SU-DHL-6 (cell line): ENCODE measurements around the gene MRFAP1.

Source experiments
- EZH2phosphoT487 ChIP-seq: fragments of 200-600 bp; sonication (generic), shearing (Covaris generic); conservative IDR thresholded peaks from 2 replicates; pipeline ENCODE4 v1.6.1; 2018; ENCODE audit warnings: mild to moderate bottlenecking, antibody characterized with exemption, low read length, moderate library complexity, mixed read lengths
- TF ChIP-seq, protein P1 (sequence below): fragments of 200-600 bp; sonication (generic); IDR thresholded peaks from one replicate; pipeline ENCODE4 v1.5.1; 2017; ENCODE audit warnings: antibody characterized with exemption, mild to moderate bottlenecking, low read length, moderate library complexity; ENCODE audit not compliant: insufficient read depth, poor library complexity, severe bottlenecking

DNA sequence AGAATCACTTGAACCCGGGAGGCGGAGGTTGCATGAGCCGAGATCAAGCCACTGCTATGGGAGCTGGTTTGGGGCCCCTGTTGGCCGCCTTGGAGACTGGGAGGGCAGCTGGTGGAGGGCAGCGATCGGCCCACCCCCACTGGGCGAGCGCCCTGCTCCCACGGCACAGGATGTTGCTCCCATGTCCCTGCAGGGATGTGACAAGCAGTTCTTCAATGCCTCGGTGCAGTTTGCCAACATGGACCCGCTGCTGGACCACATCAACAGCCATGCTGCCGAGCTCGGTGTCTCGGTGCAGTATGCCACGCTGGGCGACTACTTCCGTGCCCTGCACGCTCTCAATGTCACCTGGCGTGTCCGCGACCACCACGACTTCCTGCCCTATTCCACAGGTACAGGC is 46.1 kb upstream of the MRFAP1 start:
- TF ChIP-seq, protein P1, sequence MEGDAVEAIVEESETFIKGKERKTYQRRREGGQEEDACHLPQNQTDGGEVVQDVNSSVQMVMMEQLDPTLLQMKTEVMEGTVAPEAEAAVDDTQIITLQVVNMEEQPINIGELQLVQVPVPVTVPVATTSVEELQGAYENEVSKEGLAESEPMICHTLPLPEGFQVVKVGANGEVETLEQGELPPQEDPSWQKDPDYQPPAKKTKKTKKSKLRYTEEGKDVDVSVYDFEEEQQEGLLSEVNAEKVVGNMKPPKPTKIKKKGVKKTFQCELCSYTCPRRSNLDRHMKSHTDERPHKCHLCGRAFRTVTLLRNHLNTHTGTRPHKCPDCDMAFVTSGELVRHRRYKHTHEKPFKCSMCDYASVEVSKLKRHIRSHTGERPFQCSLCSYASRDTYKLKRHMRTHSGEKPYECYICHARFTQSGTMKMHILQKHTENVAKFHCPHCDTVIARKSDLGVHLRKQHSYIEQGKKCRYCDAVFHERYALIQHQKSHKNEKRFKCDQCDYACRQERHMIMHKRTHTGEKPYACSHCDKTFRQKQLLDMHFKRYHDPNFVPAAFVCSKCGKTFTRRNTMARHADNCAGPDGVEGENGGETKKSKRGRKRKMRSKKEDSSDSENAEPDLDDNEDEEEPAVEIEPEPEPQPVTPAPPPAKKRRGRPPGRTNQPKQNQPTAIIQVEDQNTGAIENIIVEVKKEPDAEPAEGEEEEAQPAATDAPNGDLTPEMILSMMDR = no peak
- TF ChIP-seq EZH2phosphoT487 = no peak
